Neural progenitor cell (in vitro differentiated cells): ENCODE measurements around the gene CD48. TPM values are rescaled to one million over a fixed set of nuclear protein-coding genes. Genes with fewer than 3 reads are reported as not detected.
"Not testable (repeated sequence)": the region's sequence is repeated elsewhere in the genome, so short reads cannot be mapped to it uniquely, and the experiment has no call there.

Source experiments
- DNase-seq: peaks from one replicate; pipeline ENCODE4 v3.0.0-alpha.2; 2016; ENCODE audit warnings: low spot score
- H2AFZ ChIP-seq: fragments of 200-600 bp; sonication (generic); replicated peaks from 2 replicates; pipeline ENCODE4 v1.6.1; 2016; ENCODE audit warnings: antibody characterized with exemption
- H3F3A ChIP-seq: fragments of 200-600 bp; sonication (generic); 2 replicates; pipeline ENCODE4 v1.6.1; 2016; ENCODE audit warnings: antibody characterized with exemption, low read depth
- H3K27ac ChIP-seq: fragments of 200-600 bp; sonication (generic); 2 replicates; pipeline ENCODE4 v1.5.1; 2016; ENCODE audit warnings: mild to moderate bottlenecking
- H3K27me3 ChIP-seq: fragments of 200-600 bp; sonication (generic); 2 replicates; pipeline ENCODE4 v1.6.1; 2016; ENCODE audit warnings: mild to moderate bottlenecking, moderate library complexity
- H3K36me3 ChIP-seq: fragments of 200-600 bp; sonication (generic); 2 replicates; pipeline ENCODE4 v1.5.1; 2016
- H3K4me1 ChIP-seq: fragments of 200-600 bp; sonication (generic); 2 replicates; pipeline ENCODE4 v1.6.1; 2016; ENCODE audit warnings: mixed run types
- H3K4me2 ChIP-seq: fragments of 200-600 bp; sonication (generic); 2 replicates; pipeline ENCODE4 v1.6.1; 2016
- H3K4me3 ChIP-seq: fragments of 200-600 bp; sonication (generic); 2 replicates; pipeline ENCODE4 v1.5.1; 2016
- H3K79me2 ChIP-seq: fragments of 200-600 bp; sonication (generic); 2 replicates; pipeline ENCODE4 v1.6.1; 2016; ENCODE audit warnings: low read depth
- H3K9ac ChIP-seq: fragments of 200-600 bp; sonication (generic); 2 replicates; pipeline ENCODE4 v1.6.1; 2016
- H3K9me3 ChIP-seq: fragments of 200-600 bp; sonication (generic); 2 replicates; pipeline ENCODE4 v1.5.1; 2016; ENCODE audit warnings: low read depth
- H4K20me1 ChIP-seq: fragments of 200-600 bp; sonication (generic); 2 replicates; pipeline ENCODE4 v1.6.1; 2016; ENCODE audit warnings: low read depth
- H3K27ac Mint-ChIP-seq: 3 replicates; pipeline ENCODE4 v1.8.0; 2021; ENCODE audit warnings: mixed read lengths
- H3K27me3 Mint-ChIP-seq: 2 replicates; pipeline ENCODE4 v1.8.0; 2022; ENCODE audit warnings: low read depth, mild to moderate bottlenecking, inconsistent platforms, moderate library complexity, mixed read lengths; ENCODE audit not compliant: insufficient read depth
- H3K36me3 Mint-ChIP-seq: 3 replicates; pipeline ENCODE4 v1.8.0; 2021; ENCODE audit warnings: mixed read lengths
- H3K4me1 Mint-ChIP-seq: 3 replicates; pipeline ENCODE4 v1.8.0; 2021; ENCODE audit warnings: mixed read lengths
- H3K4me3 Mint-ChIP-seq: 3 replicates; pipeline ENCODE4 v1.8.0; 2021; ENCODE audit warnings: mild to moderate bottlenecking, moderate library complexity, mixed read lengths
- H3K9me3 Mint-ChIP-seq: 3 replicates; pipeline ENCODE4 v1.8.0; 2020; ENCODE audit warnings: mixed read lengths
- CTCF ChIP-seq: fragments of 200-600 bp; sonication (generic); IDR thresholded peaks from 2 replicates; pipeline ENCODE4 v1.5.1; 2017; ENCODE audit warnings: antibody characterized with exemption, mild to moderate bottlenecking
- EZH2 ChIP-seq: fragments of 200-600 bp; sonication (generic); IDR thresholded peaks from 2 replicates; pipeline ENCODE4 v1.6.1; 2017; ENCODE audit warnings: antibody characterized with exemption, mild to moderate bottlenecking, moderate library complexity
- EZH2phosphoT487 ChIP-seq: fragments of 200-600 bp; sonication (generic); IDR thresholded peaks from 2 replicates; pipeline ENCODE4 v1.6.1; 2017; ENCODE audit warnings: antibody characterized with exemption
- total RNA-seq: library from RNA; depleted of rRNA; stranded (reverse); fragments of >200 nt; gene quantifications from 2 replicates; pipeline ENCODE4 v1.2.3, GENCODE V29; 2015; ENCODE audit warnings: low replicate concordance

Gene CD48
- total RNA-seq, 1 donor from 2014 or later, result not detected

- peak overlapping the region; percentile 39 for H3K27ac Mint-ChIP-seq
- TF ChIP-seq EZH2phosphoT487 (no peak), EZH2 (no peak), CTCF (no peak)
- no peaks in the 10 kb centered on the region for H3K9me3 ChIP-seq
- H3K4me1 ChIP-seq, result peaks cover 11% of the 10 kb centered on the region
- no peaks in the 10 kb centered on the region for H3K27me3 Mint-ChIP-seq
- no peak overlapping the region for H3K9ac ChIP-seq
- H3K36me3 Mint-ChIP-seq, result no peaks in the 10 kb centered on the region
- H3F3A ChIP-seq, result no peaks in the 10 kb centered on the region
- H3K4me3 ChIP-seq, result no peak overlapping the region
- no peaks in the 10 kb centered on the region for H3K9me3 Mint-ChIP-seq
- H3K4me3 Mint-ChIP-seq, result no peak overlapping the region
- no peak overlapping the region for H2AFZ ChIP-seq
- no peak overlapping the region for H3K4me2 ChIP-seq
- H3K79me2 ChIP-seq, result no peaks in the 10 kb centered on the region
- DNase-seq, result no peak
- H3K27me3 ChIP-seq, result no peaks in the 10 kb centered on the region
- H3K36me3 ChIP-seq, result no peaks in the 10 kb centered on the region
- H3K27ac ChIP-seq, result no peak overlapping the region
- peaks cover 19% of the 10 kb centered on the region for H3K4me1 Mint-ChIP-seq
- H4K20me1 ChIP-seq, result no peaks in the 10 kb centered on the region
Measured at GRCh38 chr1:160653620-160654016, 58.0 kb downstream of the CD48 start.

- Histone ChIP-seq H4K20me1 (no peaks in the 10 kb centered on the region), H3K27ac (no peak overlapping the region), H3K9me3 (no peaks in the 10 kb centered on the region), H2AFZ (no peak overlapping the region), H3K4me2 (no peak overlapping the region), H3K27me3 (no peaks in the 10 kb centered on the region), H3K36me3 (no peaks in the 10 kb centered on the region), H3K4me1 (peaks cover 11% of the 10 kb centered on the region), H3K9ac (no peak overlapping the region), H3K79me2 (no peaks in the 10 kb centered on the region), H3K4me3 (no peak overlapping the region), H3F3A (no peaks in the 10 kb centered on the region)
- peak overlapping the region; percentile 3 for H3K4me3 Mint-ChIP-seq
- TF ChIP-seq CTCF (no peak), EZH2phosphoT487 (no peak), EZH2 (no peak)
- H3K36me3 Mint-ChIP-seq, result no peaks in the 10 kb centered on the region
- peak overlapping the region; percentile 39 for H3K27ac Mint-ChIP-seq
- H3K4me1 Mint-ChIP-seq, result peaks cover 19% of the 10 kb centered on the region
- no peak for DNase-seq
- H3K9me3 Mint-ChIP-seq, result no peaks in the 10 kb centered on the region
- H3K27me3 Mint-ChIP-seq, result no peaks in the 10 kb centered on the region
Measured at GRCh38 chr1:160652924-160653619, 58.5 kb downstream of the CD48 start.

GRCh38 chr1:160652065-160652641 is 59.5 kb downstream of the CD48 start:
- H3K4me1 Mint-ChIP-seq, result peaks cover 19% of the 10 kb centered on the region
- DNase-seq, result peak; percentile 26
- not testable (repeated sequence) for H3F3A ChIP-seq, H3K4me3 ChIP-seq, H2AFZ ChIP-seq, H3K9ac ChIP-seq, H3K27ac Mint-ChIP-seq, H4K20me1 ChIP-seq, H3K79me2 ChIP-seq, H3K9me3 ChIP-seq, H3K27me3 ChIP-seq, H3K36me3 Mint-ChIP-seq, H3K4me3 Mint-ChIP-seq, H3K36me3 ChIP-seq, H3K9me3 Mint-ChIP-seq, H3K27ac ChIP-seq, H3K27me3 Mint-ChIP-seq
- Histone ChIP-seq H3K4me1 (peaks cover 11% of the 10 kb centered on the region), H3K4me2 (peak overlapping the region; percentile 51)

- no peak overlapping the region for H3K4me2 ChIP-seq
- no peak overlapping the region for H3K4me3 ChIP-seq
- no peak overlapping the region for H3K9ac ChIP-seq
- no peak overlapping the region for H3K27ac ChIP-seq
- H2AFZ ChIP-seq, result no peak overlapping the region
- H3K27ac Mint-ChIP-seq, result no peak overlapping the region
- H3K27me3 ChIP-seq, result no peaks in the 10 kb centered on the region
- peaks cover 19% of the 10 kb centered on the region for H3K4me1 Mint-ChIP-seq
- no peaks in the 10 kb centered on the region for H3K79me2 ChIP-seq
- no peak overlapping the region for H3K4me3 Mint-ChIP-seq
- no peak for DNase-seq
- no peaks in the 10 kb centered on the region for H3K9me3 Mint-ChIP-seq
- peaks cover 11% of the 10 kb centered on the region for H3K4me1 ChIP-seq
- H4K20me1 ChIP-seq, result no peaks in the 10 kb centered on the region
- H3K36me3 Mint-ChIP-seq, result no peaks in the 10 kb centered on the region
- TF ChIP-seq EZH2phosphoT487 (no peak), EZH2 (no peak), CTCF (no peak)
- H3F3A ChIP-seq, result no peaks in the 10 kb centered on the region
- H3K27me3 Mint-ChIP-seq, result no peaks in the 10 kb centered on the region
- H3K36me3 ChIP-seq, result no peaks in the 10 kb centered on the region
- H3K9me3 ChIP-seq, result no peaks in the 10 kb centered on the region
Measured at GRCh38 chr1:160651433-160652064, 60.1 kb downstream of the CD48 start.
